Skeletal muscle tissue (tissue), 4 donors: Measurements from ENCODE around the gene INTU. TPM values are rescaled to one million over a fixed set of nuclear protein-coding genes. Genes with fewer than 3 reads are reported as not detected.

Experiments
- H3K27ac ChIP-seq: one replicate; pipeline ENCODE4 v1.7.0; 2013; ENCODE audit warnings: mild to moderate bottlenecking, low read depth, low read length, inconsistent platforms
- H3K27me3 ChIP-seq, 3 donors: one replicate each; pipeline ENCODE4 v1.7.0; 2013; ENCODE audit warnings: low read length in 3 of 3; ENCODE audit not compliant: control insufficient read depth in 3 of 3, insufficient read depth in 3 of 3
- H3K36me3 ChIP-seq, 3 donors: one replicate each; pipeline ENCODE4 v1.7.0; 2013; ENCODE audit warnings: low read length in 3 of 3; ENCODE audit not compliant: control insufficient read depth in 3 of 3, insufficient read depth in 3 of 3
- H3K4me1 ChIP-seq, 3 donors: one replicate each; pipeline ENCODE4 v1.7.0; 2013; ENCODE audit warnings: low read length in 3 of 3, mild to moderate bottlenecking in 3 of 3; ENCODE audit not compliant: control insufficient read depth in 3 of 3, insufficient read depth in 3 of 3
- H3K4me3 ChIP-seq, 3 donors: one replicate each; pipeline ENCODE4 v1.7.0; 2013; ENCODE audit warnings: low read length in 3 of 3
- H3K9ac ChIP-seq, 3 donors: one replicate each; pipeline ENCODE4 v1.7.0; 2013; ENCODE audit warnings: low read length in 3 of 3, mild to moderate bottlenecking in 3 of 3, moderate library complexity in 2 of 3, low read depth in 1 of 3
- H3K9me3 ChIP-seq, 3 donors: one replicate each; pipeline ENCODE4 v1.7.0; 2013; ENCODE audit warnings: low read length in 3 of 3; ENCODE audit not compliant: control insufficient read depth in 3 of 3
- total RNA-seq: library from RNA; depleted of rRNA; stranded (reverse); fragments of >200 nt; gene quantifications from one replicate; pipeline ENCODE4 v1.2.3, GENCODE V29; 2014
- donor health status: Osteomylitis.

The INTU gene
- total RNA-seq, 1 donor from 2014 or later: 9.9 TPM

DNA sequence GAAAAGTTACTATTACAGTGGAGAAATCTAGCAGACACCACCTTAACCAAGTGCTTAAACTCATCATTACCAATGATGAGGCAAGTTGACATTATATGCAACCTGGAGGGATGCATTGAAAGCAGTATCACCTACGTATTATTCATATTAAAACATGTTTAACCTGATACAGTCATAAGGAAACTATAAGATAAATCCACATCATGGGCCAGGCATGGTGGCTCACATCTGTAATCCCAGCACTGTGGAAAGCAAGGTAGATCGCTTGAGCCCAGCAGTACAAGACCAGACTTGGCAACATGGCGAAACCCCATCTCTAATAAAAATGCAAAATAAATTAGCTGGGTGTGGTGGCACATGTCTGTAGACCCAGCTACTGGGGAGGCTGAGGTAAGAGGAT lies 22.3 kb upstream of the INTU start:
- H3K36me3 ChIP-seq: no peaks in the 10 kb centered on the region

DNA sequence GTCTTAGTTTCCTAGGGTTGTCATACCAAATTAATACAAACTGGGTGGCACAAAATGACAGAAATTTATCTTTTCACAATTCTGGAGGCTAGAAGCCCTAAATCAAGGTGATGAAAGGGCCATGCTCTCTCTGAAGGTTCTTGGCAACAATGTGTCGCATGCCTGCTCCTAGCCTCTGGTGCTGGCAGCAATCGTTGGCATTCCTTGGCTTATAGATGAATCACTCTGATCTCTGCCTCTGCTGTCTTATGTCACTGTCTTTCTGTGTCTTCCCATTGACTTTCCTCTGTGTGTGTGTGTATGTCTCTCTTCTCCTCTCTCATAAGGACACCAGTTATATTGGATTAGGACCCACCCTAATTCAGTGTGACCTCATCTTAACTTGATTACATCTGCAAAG lies 15.9 kb upstream of the INTU start:
- Histone ChIP-seq H3K4me3 (no peak overlapping the region), H3K9ac (no peak overlapping the region), H3K4me1 (no peaks in the 10 kb centered on the region), H3K9me3 (no peaks in the 10 kb centered on the region), H3K27ac (no peak overlapping the region), H3K27me3 (peaks cover 0 to 9% (median under 1%) of the 10 kb centered on the region in 3 donors), H3K36me3 (no peaks in the 10 kb centered on the region)

More for the DNA sequence above, 22.3 kb upstream of the INTU start:
- H3K27ac ChIP-seq: no peak overlapping the region
- no peak overlapping the region for H3K4me3 ChIP-seq
- no peaks in the 10 kb centered on the region for H3K9me3 ChIP-seq
- no peak overlapping the region for H3K9ac ChIP-seq
- H3K27me3 ChIP-seq: no peaks in the 10 kb centered on the region
- no peaks in the 10 kb centered on the region for H3K4me1 ChIP-seq

DNA sequence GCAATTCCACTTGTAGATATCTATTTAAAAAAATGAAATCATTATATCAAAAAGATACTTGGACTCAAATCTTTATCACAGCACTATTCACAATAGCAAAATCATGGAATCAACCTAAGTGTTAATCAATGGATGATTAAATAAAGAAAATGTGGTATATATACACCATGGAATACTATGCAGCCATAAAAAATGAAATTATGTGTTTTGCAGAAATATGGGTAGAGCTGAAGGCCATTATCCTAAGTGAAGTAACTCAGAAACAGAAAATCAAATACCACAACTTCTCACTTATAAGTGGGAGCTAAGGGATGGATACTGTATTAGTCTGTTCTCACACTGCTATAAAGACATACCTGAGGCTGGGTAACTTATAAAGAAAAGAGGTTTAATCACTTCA lies 14.3 kb upstream of the INTU start:
- Histone ChIP-seq H3K4me3 (no peak overlapping the region), H3K9ac (no peak overlapping the region), H3K4me1 (peaks cover 2 to 9% (median 3%) of the 10 kb centered on the region in 3 donors), H3K9me3 (no peaks in the 10 kb centered on the region), H3K27me3 (peaks cover 9 to 23% (median 13%) of the 10 kb centered on the region in 3 donors), H3K36me3 (no peaks in the 10 kb centered on the region), H3K27ac (no peak overlapping the region)

DNA sequence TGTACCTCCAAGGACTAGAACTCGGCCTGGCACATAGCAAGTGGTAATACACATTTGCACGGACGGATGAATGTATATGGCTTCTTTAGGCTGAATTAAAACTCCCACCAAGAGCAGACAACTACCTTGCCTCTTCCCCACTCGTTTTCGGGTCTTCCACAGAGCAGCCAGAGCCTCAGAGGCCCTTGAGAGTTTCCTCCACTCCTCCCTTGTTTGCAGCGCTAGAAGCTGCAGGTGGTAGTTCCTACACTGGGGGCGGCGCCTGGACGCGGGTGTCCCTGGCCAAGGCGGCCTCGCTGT lies 10.2 kb upstream of the INTU start:
- Histone ChIP-seq H3K36me3 (no peaks in the 10 kb centered on the region), H3K4me1 (peaks cover 2 to 10% (median 6%) of the 10 kb centered on the region in 3 donors), H3K4me3 (peak overlapping the region; percentile 61 to 68 (median 65)), H3K27ac (no peak overlapping the region), H3K9me3 (no peaks in the 10 kb centered on the region), H3K27me3 (peaks cover 11 to 24% (median 13%) of the 10 kb centered on the region in 3 donors), H3K9ac (no peak overlapping the region)

DNA sequence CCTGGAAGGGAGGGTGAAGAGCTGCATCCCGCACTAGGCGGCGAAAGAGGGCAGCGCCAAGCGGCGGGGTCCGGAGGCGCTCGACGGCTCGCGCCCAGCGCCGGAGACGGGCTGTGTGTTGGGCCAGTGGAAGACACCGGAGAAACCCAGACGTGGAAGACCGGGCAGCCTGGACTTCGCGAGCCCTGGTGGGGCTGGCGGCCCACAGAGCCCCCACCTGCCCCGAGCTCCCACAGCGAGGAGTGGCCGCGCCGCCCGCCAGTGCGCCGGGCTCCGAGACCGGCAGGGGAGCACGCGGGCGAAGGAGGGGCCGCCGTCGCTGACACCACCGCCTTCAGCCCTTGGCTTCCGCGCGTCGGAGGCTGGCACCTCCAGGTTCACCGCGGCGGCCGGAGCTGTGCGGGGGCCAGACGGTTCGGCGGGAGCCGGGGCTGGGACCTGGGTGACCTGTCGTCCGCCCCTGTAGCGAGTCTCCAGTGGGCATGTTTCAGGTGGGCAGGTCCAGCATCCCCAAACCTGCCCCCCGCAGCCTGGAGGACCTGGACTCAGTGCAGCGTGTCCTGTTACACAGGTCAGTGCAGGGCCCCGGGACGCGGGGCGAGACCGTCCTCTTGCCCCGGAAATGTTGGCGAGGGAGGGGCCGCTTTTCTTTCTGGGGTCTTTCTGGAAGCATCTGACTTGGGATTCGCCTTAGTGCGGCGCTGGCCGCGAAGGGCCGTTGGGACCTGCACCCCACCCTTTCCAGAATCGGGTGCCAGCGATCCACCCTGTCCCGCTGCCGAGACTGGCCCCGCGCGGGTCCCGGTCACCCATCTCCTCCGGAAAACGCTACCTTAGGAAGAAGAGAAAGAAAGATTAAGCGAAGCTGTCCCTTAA lies 9.6 kb upstream of the INTU start:
- Histone ChIP-seq H3K36me3 (no peaks in the 10 kb centered on the region), H3K27me3 (peaks cover 11 to 24% (median 13%) of the 10 kb centered on the region in 3 donors), H3K9me3 (no peaks in the 10 kb centered on the region), H3K27ac (no peak overlapping the region), H3K9ac (peak overlapping the region in 2 of 3 donors; percentile 45 to 52), H3K4me1 (peaks cover 2 to 10% (median 6%) of the 10 kb centered on the region in 3 donors), H3K4me3 (peak overlapping the region; percentile 61 to 68 (median 65))

DNA sequence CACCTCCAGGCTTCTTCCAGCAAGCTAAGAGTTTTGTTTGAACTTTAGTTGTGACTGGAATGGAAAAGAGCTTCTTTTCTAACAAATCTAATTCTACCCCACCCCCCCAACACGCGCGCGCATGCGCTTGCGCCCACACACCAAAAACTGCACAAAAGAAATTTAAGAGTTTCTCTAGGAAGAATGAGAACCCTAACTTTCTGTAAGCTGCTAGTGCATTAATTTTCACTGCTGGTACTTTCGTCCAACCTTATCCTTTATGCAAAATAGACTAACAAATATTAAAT lies 9.0 kb upstream of the INTU start:
- H3K9me3 ChIP-seq: no peaks in the 10 kb centered on the region
- H3K27ac ChIP-seq: no peak overlapping the region
- peaks cover 2 to 10% (median 6%) of the 10 kb centered on the region in 3 donors for H3K4me1 ChIP-seq
- H3K36me3 ChIP-seq: no peaks in the 10 kb centered on the region
- H3K9ac ChIP-seq: peak overlapping the region in 1 of 3 donors; percentile 52
- H3K4me3 ChIP-seq: peak overlapping the region; percentile 61 to 68 (median 65)
- peaks cover 11 to 23% (median 13%) of the 10 kb centered on the region in 3 donors for H3K27me3 ChIP-seq

DNA sequence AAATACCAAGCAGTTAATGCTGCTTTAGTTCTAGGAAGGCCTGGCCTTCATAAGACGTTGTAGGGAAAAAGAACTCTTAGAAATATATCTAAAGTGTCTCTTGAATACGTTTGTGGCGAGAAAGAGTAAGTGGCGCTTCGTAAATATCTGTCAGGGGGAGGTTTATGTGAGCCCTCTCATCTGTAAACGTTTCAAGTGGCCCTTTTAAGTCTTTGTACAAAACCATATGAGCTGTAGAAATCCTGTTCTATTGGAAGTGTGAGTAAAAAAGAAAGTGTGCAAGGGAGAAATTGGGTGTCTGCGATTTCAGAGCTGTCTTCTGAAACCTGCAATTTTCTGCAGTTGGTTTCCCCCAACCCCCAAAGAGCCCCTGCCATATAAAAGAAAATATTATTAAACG lies 8.6 kb upstream of the INTU start:
- no peak overlapping the region for H3K27ac ChIP-seq
- H3K4me1 ChIP-seq: peaks cover 2 to 10% (median 6%) of the 10 kb centered on the region in 3 donors
- H3K9ac ChIP-seq: no peak overlapping the region
- H3K4me3 ChIP-seq: no peak overlapping the region
- H3K27me3 ChIP-seq: peaks cover 11 to 20% (median 13%) of the 10 kb centered on the region in 3 donors
- no peaks in the 10 kb centered on the region for H3K9me3 ChIP-seq
- no peaks in the 10 kb centered on the region for H3K36me3 ChIP-seq

DNA sequence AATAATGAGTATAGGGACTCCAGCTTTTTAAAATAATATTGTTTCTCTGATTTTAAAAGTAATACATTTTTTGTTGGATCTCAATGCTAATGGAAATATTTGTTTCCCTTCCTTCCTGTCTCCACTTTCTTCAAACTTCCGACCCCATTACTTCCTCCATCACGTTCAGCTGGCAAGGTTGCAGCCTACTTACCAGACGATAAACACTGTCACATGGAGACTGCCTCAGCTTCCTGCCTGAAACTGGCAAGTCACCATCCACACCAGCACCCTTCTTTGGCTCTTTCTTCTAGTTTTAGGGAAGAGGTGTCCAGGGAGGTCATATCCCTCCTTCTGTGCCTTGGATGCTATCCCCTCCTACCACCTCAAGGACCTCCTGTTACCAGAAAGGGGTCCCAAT lies 3.4 kb upstream of the INTU start:
- no peaks in the 10 kb centered on the region for H3K36me3 ChIP-seq
- no peak overlapping the region for H3K4me3 ChIP-seq

DNA sequence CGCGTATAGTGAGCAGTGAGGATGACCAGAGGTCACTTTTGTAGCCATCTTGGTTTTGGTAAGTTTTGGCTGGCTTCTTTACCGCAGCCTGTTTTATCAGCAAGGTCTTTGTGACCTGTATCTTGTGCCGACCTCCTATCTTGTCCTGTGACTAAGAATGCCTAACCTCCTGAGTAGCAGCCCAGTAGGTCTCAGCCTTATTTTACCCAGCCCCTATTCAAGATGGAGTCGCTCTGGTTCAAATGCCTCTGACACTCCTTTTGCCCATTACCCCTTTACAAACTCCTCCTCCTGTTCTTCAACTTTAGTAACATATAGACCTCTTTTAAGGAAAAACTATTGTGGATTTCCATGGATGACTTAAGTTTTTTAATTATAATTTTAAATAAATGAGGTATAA lies 2.6 kb upstream of the INTU start:
- Histone ChIP-seq H3K4me1 (peaks cover 4 to 8% (median 4%) of the 10 kb centered on the region in 3 donors), H3K36me3 (no peaks in the 10 kb centered on the region), H3K27me3 (no peaks in the 10 kb centered on the region), H3K4me3 (no peak overlapping the region), H3K9ac (no peak overlapping the region), H3K27ac (no peak overlapping the region), H3K9me3 (no peaks in the 10 kb centered on the region)

More for the DNA sequence above, 3.4 kb upstream of the INTU start:
- no peaks in the 10 kb centered on the region for H3K27me3 ChIP-seq
- H3K4me1 ChIP-seq: peaks cover 4 to 8% (median 4%) of the 10 kb centered on the region in 3 donors
- H3K9me3 ChIP-seq: no peaks in the 10 kb centered on the region
- H3K9ac ChIP-seq: no peak overlapping the region
- no peak overlapping the region for H3K27ac ChIP-seq

DNA sequence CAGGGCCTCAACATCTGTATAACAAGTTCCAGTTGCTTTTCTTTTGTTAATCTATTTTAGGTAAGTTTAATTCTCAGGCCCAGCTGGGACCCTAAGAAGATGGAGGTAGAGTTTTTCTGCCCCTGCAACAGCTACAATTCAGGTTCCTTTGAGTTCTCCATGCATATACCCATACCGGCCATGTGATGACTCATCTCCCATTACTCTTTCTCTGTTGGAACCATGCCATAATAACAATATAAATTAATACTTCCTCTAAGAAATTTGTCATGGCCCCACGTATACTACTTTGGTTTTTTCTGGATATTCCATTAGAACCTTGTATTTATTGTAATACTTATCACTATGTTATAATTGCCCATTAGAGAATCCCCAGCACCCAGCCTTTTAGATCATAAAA lies 1.3 kb upstream of the INTU start:
- H3K9ac ChIP-seq: no peak overlapping the region
- H3K9me3 ChIP-seq: no peaks in the 10 kb centered on the region
- H3K27me3 ChIP-seq: no peaks in the 10 kb centered on the region
- no peaks in the 10 kb centered on the region for H3K36me3 ChIP-seq
- no peak overlapping the region for H3K4me3 ChIP-seq
- H3K27ac ChIP-seq: no peak overlapping the region
- H3K4me1 ChIP-seq: peaks cover 4 to 8% (median 4%) of the 10 kb centered on the region in 3 donors
